PFSK-1 (cell line): ENCODE data around the gene IRF2.

ENCODE experiments used
- POLR2AphosphoS5 ChIP-seq: IDR thresholded peaks from 2 replicates; pipeline ENCODE4 v1.6.1; 2012; ENCODE audit warnings: low read depth, mild to moderate bottlenecking, control low read depth, low read length, moderate library complexity
- TAF1 ChIP-seq: IDR thresholded peaks from 2 replicates; pipeline ENCODE4 v1.6.1; 2012; ENCODE audit warnings: low read length, control low read depth, borderline replicate concordance; ENCODE audit not compliant: insufficient read depth

DNA sequence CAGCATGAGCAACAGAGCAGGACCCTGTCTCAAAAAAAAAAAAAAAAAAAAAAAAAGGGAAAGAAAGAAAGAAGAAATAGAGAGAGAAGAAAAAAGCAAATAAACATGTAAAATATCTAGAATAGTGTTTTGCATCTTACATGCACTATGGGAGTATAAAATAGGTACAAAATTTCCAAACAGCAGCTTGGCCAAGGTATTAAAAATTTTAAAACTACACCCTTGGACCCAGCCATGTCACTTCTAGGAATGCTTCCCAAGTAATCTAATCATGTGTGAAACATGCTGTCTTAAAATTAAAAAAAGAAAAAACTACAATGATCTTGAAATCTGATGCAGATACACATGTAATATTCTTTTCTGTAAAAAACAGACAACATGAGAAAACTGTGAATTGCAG is 21.6 kb downstream of the IRF2 start:
- TF ChIP-seq POLR2AphosphoS5 (no peak), TAF1 (no peak)
